GM23248 (cell line): ENCODE data around the gene RPL35.

ENCODE experiments used
- EZH2 ChIP-seq: fragments of 200-600 bp; sonication (generic); IDR thresholded peaks from 2 replicates; pipeline ENCODE4 v1.6.1; 2018; ENCODE audit warnings: antibody characterized with exemption, mild to moderate bottlenecking; ENCODE audit not compliant: insufficient read depth, poor library complexity, severe bottlenecking
- EZH2phosphoT487 ChIP-seq: fragments of 200-600 bp; sonication (generic); IDR thresholded peaks from 2 replicates; pipeline ENCODE4 v1.6.1; 2018; ENCODE audit warnings: antibody characterized with exemption, moderate library complexity, mild to moderate bottlenecking, low read depth; ENCODE audit not compliant: insufficient read depth

DNA sequence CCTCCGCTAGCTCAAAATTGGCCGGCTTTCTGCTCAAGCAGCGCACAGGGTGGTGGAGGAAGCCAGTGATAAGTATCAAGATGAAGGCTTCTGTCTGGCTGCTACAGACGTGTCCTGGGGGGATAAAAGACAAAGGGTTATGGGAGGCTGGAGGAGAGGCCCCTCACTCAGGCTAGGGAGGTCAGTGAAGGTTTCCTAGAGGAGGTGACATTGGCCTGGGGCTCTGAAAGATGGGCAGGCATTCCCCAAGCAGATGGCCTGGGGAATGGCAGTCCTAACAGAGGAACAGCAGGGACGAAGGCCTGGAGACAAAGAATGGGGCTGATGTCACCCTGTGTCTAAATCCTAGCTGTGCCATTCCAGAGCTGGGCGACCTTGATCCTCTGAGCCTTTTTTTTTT is 52.5 kb downstream of the RPL35 start:
- TF ChIP-seq EZH2 (no peak), EZH2phosphoT487 (no peak)
